Measurements from ENCODE around the gene GRHPR.

The GRHPR gene

DNA sequence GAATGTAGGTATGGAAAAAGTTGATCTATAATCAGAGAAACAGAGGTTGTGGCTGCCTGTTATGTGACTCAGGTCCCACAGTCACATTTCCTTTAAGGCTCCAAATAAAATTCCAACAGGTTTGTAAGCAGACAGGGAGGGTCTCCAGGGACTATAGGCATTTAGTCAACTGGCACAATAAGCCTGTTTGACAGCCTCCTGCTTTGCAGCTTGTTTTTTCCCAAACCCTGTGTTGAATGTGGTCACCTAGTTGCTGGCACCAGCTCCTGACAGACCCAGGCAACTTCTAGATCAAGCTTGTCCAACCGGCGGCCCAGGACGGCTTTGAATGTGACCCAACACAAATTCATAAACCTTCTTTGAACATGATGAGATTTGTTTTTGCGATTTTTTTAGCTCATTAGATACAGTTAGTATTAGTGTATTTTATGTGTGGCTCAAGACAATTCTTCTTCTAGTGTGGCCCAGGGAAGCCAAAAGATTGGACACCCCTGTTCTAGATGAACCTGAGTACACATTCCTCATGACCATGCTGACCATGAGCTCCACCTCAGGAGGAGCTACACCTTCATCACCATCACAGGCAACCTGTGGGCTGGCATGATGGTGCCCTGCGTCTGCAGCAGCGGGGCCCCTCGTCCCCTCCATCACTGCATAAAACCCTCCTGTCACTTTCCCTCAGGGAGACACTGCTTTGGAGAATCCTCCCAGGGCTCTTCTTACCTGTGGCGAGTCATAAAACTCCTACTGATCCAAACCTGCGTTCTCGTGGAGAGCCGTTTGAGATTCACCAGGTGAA lies 15.7 kb upstream of the GRHPR start:
- ATAC-seq = no peak
- TF ChIP-seq TSHZ2 (CRISPR knock-in tag; IDR thresholded peaks at IDR 0.05) = no peak
- no peak for TF ChIP-seq ZFP30 (CRISPR knock-in tag; IDR thresholded peaks at IDR 0.05)
- TF ChIP-seq ZFP3 (CRISPR knock-in tag; IDR thresholded peaks at IDR 0.05) = no peak
- no peak for TF ChIP-seq TOX (CRISPR knock-in tag; IDR thresholded peaks at IDR 0.05; ENCODE audit: borderline replicate concordance)
- no peak for TF ChIP-seq ISL1 (CRISPR knock-in tag; IDR thresholded peaks at IDR 0.05)

GRCh38 chr9:37407468-37407867 lies 15.0 kb upstream of the GRHPR start:
- TF ChIP-seq BACH2 (CRISPR knock-in tag; IDR thresholded peaks at IDR 0.05; ENCODE audit: borderline replicate concordance) (no peak), ZNF565 (CRISPR knock-in tag; conservative IDR thresholded peaks at IDR 0.05; ENCODE audit: low read depth) (no peak), TCF4 (CRISPR knock-in tag; IDR thresholded peaks at IDR 0.05; ENCODE audit: borderline replicate concordance) (no peak), ZNF8 (CRISPR knock-in tag; IDR thresholded peaks at IDR 0.05) (no peak), TOX (CRISPR knock-in tag; IDR thresholded peaks at IDR 0.05; ENCODE audit: borderline replicate concordance) (no peak), OSR1 (CRISPR knock-in tag; IDR thresholded peaks at IDR 0.05) (no peak), ZFP30 (CRISPR knock-in tag; IDR thresholded peaks at IDR 0.05) (no peak), CSDC2 (CRISPR knock-in tag; IDR thresholded peaks at IDR 0.05) (no peak)
- TF ChIP-seq, protein P1, sequence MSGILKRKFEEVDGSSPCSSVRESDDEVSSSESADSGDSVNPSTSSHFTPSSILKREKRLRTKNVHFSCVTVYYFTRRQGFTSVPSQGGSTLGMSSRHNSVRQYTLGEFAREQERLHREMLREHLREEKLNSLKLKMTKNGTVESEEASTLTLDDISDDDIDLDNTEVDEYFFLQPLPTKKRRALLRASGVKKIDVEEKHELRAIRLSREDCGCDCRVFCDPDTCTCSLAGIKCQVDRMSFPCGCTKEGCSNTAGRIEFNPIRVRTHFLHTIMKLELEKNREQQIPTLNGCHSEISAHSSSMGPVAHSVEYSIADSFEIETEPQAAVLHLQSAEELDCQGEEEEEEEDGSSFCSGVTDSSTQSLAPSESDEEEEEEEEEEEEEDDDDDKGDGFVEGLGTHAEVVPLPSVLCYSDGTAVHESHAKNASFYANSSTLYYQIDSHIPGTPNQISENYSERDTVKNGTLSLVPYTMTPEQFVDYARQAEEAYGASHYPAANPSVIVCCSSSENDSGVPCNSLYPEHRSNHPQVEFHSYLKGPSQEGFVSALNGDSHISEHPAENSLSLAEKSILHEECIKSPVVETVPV (CRISPR knock-in tag; IDR thresholded peaks at IDR 0.05) = no peak
- ATAC-seq = peak; percentile 33; the same call in 1 of the 3 replicates

- no peak for TF ChIP-seq ISL1 (CRISPR knock-in tag; IDR thresholded peaks at IDR 0.05)
- TF ChIP-seq ZNF565 (CRISPR knock-in tag; conservative IDR thresholded peaks at IDR 0.05; ENCODE audit: low read depth) = no peak
- TF ChIP-seq GLIS3 (CRISPR knock-in tag; IDR thresholded peaks at IDR 0.05) = no peak
- TF ChIP-seq ZFP3 (CRISPR knock-in tag; IDR thresholded peaks at IDR 0.05) = no peak
- no peak for ATAC-seq
Observed at GRCh38 chr9:37408933-37409710, 13.4 kb upstream of the GRHPR start.

DNA sequence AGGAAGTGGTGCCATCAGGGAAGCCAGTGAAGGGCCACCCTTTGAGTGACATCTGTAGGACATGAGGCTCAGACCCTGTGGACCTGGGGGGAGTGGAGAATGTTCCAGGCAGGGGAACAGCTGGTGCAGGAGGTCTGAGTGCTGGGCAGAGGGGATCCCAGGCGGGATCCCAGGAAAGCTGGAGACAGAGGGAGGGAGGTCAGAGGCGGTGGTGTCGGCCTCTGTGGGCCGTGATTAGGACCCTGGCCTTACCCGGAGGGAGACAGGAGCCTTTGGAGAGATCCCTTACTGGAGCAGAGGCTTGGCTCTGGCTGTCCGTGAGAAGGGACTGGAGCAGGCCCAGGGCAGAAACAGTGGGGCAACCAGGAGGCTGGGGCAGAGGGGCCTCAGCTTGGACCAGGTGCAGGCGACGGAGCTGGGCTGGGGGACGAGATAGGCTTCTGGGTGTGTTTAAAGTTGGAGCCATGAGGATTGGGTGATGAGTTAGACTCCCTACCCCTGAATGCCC lies 12.1 kb upstream of the GRHPR start:
- no peak for ATAC-seq
- TF ChIP-seq, protein P2, sequence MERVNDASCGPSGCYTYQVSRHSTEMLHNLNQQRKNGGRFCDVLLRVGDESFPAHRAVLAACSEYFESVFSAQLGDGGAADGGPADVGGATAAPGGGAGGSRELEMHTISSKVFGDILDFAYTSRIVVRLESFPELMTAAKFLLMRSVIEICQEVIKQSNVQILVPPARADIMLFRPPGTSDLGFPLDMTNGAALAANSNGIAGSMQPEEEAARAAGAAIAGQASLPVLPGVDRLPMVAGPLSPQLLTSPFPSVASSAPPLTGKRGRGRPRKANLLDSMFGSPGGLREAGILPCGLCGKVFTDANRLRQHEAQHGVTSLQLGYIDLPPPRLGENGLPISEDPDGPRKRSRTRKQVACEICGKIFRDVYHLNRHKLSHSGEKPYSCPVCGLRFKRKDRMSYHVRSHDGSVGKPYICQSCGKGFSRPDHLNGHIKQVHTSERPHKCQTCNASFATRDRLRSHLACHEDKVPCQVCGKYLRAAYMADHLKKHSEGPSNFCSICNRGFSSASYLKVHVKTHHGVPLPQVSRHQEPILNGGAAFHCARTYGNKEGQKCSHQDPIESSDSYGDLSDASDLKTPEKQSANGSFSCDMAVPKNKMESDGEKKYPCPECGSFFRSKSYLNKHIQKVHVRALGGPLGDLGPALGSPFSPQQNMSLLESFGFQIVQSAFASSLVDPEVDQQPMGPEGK (CRISPR knock-in tag; IDR thresholded peaks at IDR 0.05; ENCODE audit: borderline replicate concordance) = no peak
- TF ChIP-seq TCF4 (CRISPR knock-in tag; IDR thresholded peaks at IDR 0.05; ENCODE audit: borderline replicate concordance) (no peak), ZNF70 (CRISPR knock-in tag; IDR thresholded peaks at IDR 0.05) (no peak), ZFP30 (CRISPR knock-in tag; IDR thresholded peaks at IDR 0.05) (no peak), RARB (CRISPR knock-in tag; IDR thresholded peaks at IDR 0.05) (no peak), ZNF565 (CRISPR knock-in tag; conservative IDR thresholded peaks at IDR 0.05; ENCODE audit: low read depth) (no peak), TOX (CRISPR knock-in tag; IDR thresholded peaks at IDR 0.05; ENCODE audit: borderline replicate concordance) (no peak), PPARA (CRISPR knock-in tag; IDR thresholded peaks at IDR 0.05; ENCODE audit: borderline replicate concordance) (no peak), TSHZ2 (CRISPR knock-in tag; IDR thresholded peaks at IDR 0.05) (no peak), ESRRG (CRISPR knock-in tag; IDR thresholded peaks at IDR 0.05) (no peak)
- TF ChIP-seq, protein P1 (CRISPR knock-in tag; IDR thresholded peaks at IDR 0.05) = no peak
- TF ChIP-seq, protein P3, sequence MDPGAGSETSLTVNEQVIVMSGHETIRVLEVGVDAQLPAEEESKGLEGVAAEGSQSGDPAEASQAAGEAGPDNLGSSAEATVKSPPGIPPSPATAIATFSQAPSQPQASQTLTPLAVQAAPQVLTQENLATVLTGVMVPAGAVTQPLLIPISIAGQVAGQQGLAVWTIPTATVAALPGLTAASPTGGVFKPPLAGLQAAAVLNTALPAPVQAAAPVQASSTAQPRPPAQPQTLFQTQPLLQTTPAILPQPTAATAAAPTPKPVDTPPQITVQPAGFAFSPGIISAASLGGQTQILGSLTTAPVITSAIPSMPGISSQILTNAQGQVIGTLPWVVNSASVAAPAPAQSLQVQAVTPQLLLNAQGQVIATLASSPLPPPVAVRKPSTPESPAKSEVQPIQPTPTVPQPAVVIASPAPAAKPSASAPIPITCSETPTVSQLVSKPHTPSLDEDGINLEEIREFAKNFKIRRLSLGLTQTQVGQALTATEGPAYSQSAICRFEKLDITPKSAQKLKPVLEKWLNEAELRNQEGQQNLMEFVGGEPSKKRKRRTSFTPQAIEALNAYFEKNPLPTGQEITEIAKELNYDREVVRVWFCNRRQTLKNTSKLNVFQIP (CRISPR knock-in tag; IDR thresholded peaks at IDR 0.05; ENCODE audit: borderline replicate concordance, low read depth) = no peak
